Measurements from ENCODE around the gene CNIH2. TPM values are rescaled to one million over a fixed set of nuclear protein-coding genes. Genes with fewer than 3 reads are reported as not detected.

CNIH2 gene
- total and polyA plus RNA-seq, 2 experiments from 2014 or later: 4.3 to 9.2 TPM

DNA sequence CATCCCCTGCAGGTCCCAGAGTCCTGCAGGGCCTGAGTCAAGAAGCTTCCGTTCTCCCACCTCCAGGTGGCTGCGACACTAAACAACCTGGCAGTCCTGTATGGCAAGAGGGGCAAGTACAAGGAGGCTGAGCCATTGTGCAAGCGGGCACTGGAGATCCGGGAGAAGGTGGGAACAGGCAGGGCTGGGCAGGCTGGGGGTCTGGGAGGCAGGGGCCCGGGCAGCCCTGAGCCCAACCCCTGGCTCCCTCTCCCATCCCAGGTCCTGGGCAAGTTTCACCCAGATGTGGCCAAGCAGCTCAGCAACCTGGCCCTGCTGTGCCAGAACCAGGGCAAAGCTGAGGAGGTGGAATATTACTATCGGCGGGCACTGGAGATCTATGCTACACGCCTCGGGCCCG, 14.2 kb upstream of the CNIH2 start (continued):
- TF ChIP-seq, protein P1, sequence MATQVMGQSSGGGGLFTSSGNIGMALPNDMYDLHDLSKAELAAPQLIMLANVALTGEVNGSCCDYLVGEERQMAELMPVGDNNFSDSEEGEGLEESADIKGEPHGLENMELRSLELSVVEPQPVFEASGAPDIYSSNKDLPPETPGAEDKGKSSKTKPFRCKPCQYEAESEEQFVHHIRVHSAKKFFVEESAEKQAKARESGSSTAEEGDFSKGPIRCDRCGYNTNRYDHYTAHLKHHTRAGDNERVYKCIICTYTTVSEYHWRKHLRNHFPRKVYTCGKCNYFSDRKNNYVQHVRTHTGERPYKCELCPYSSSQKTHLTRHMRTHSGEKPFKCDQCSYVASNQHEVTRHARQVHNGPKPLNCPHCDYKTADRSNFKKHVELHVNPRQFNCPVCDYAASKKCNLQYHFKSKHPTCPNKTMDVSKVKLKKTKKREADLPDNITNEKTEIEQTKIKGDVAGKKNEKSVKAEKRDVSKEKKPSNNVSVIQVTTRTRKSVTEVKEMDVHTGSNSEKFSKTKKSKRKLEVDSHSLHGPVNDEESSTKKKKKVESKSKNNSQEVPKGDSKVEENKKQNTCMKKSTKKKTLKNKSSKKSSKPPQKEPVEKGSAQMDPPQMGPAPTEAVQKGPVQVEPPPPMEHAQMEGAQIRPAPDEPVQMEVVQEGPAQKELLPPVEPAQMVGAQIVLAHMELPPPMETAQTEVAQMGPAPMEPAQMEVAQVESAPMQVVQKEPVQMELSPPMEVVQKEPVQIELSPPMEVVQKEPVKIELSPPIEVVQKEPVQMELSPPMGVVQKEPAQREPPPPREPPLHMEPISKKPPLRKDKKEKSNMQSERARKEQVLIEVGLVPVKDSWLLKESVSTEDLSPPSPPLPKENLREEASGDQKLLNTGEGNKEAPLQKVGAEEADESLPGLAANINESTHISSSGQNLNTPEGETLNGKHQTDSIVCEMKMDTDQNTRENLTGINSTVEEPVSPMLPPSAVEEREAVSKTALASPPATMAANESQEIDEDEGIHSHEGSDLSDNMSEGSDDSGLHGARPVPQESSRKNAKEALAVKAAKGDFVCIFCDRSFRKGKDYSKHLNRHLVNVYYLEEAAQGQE (IDR thresholded peaks at IDR 0.05; ENCODE audit: unreplicated experiment): no peak
- TF ChIP-seq, protein P2, sequence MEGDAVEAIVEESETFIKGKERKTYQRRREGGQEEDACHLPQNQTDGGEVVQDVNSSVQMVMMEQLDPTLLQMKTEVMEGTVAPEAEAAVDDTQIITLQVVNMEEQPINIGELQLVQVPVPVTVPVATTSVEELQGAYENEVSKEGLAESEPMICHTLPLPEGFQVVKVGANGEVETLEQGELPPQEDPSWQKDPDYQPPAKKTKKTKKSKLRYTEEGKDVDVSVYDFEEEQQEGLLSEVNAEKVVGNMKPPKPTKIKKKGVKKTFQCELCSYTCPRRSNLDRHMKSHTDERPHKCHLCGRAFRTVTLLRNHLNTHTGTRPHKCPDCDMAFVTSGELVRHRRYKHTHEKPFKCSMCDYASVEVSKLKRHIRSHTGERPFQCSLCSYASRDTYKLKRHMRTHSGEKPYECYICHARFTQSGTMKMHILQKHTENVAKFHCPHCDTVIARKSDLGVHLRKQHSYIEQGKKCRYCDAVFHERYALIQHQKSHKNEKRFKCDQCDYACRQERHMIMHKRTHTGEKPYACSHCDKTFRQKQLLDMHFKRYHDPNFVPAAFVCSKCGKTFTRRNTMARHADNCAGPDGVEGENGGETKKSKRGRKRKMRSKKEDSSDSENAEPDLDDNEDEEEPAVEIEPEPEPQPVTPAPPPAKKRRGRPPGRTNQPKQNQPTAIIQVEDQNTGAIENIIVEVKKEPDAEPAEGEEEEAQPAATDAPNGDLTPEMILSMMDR (conservative IDR thresholded peaks at IDR 0.05; ENCODE audit: low read depth in 2 of 2): no peak
- TF ChIP-seq STAT1 (IDR thresholded peaks at IDR 0.05; ENCODE audit: unreplicated experiment): no peak

- Mint-ChIP-seq H3K4me1 (peaks cover 10% of the 10 kb centered on the region), H3K4me3 (no peak overlapping the region), H3K27ac (no peak overlapping the region)
- TF ChIP-seq STAT1 (IDR thresholded peaks at IDR 0.05; ENCODE audit: unreplicated experiment) (no peak), ZNF331 (CRISPR knock-in tag; IDR thresholded peaks at IDR 0.05; ENCODE audit: low read depth) (no peak), EZH2phosphoT487 (IDR thresholded peaks at IDR 0.05; ENCODE audit: unreplicated experiment) (no peak), EZH2 (IDR thresholded peaks at IDR 0.05; ENCODE audit: low read depth, unreplicated experiment) (no peak), NANOG (IDR thresholded peaks at IDR 0.05; ENCODE audit: borderline replicate concordance) (no peak), ZNF462 (CRISPR knock-in tag; IDR thresholded peaks at IDR 0.05) (no peak), POLR2AphosphoS5 (IDR thresholded peaks at IDR 0.05; ENCODE audit: low read depth) (no peak), JUNB (IDR thresholded peaks at IDR 0.05; ENCODE audit: unreplicated experiment) (no peak)
- TF ChIP-seq, protein P1 (IDR thresholded peaks at IDR 0.05; ENCODE audit: unreplicated experiment): no peak
Observed at GRCh38 chr11:66264383-66264782, 13.6 kb upstream of the CNIH2 start.

More at GRCh38 chr11:66264383-66264782, 13.6 kb upstream of the CNIH2 start:
- Histone ChIP-seq H3K27me3 (ENCODE audit: insufficient read depth) (no peaks in the 10 kb centered on the region), H3K4me1 (ENCODE audit: insufficient read depth) (no peaks in the 10 kb centered on the region; the same call in 1 of the 2 replicates), H4K20me1 (replicated peaks; ENCODE audit: insufficient read depth) (peaks cover 5% of the 10 kb centered on the region; the same call in 1 of the 2 replicates), H3K27ac (ENCODE audit: low read depth) (peak overlapping the region; percentile 50; the same call in 1 of the 2 replicates), H3K79me2 (replicated peaks; ENCODE audit: insufficient read depth) (peaks cover 4% of the 10 kb centered on the region), H3K4me3 (no peak overlapping the region), H3F3A (replicated peaks; ENCODE audit: low read depth) (peaks cover 11% of the 10 kb centered on the region; the same call in 1 of the 2 replicates), H3K36me3 (ENCODE audit: insufficient read depth) (0 out of 2 replicates have a peak, but pooled peaks cover 5% of the 10 kb centered on the region), H3K4me2 (no peak overlapping the region), H3K9me2 (ENCODE audit: insufficient read depth) (no peaks in the 10 kb centered on the region), H2AFZ (no peak overlapping the region)
- peaks cover 38% of the 10 kb centered on the region for H3K36me3 Mint-ChIP-seq (ENCODE audit: low read depth)
- H3K9me3 Mint-ChIP-seq: no peaks in the 10 kb centered on the region
- DNase-seq (ENCODE audit: low spot score) (no peak), ATAC-seq (no peak)
- peaks cover 10% of the 10 kb centered on the region for H3K27me3 Mint-ChIP-seq (ENCODE audit: insufficient read depth, low read depth, poor library complexity)

Measured in GM23338 (cell line).